ENCODE results near the gene ZC3H14.

The ZC3H14 gene

GRCh38 chr14:88667555-88668273, 104.9 kb downstream of the ZC3H14 start:
- no peak for TF ChIP-seq ZNF274 (IDR thresholded peaks at IDR 0.05; ENCODE audit: low read depth, low read length)
- no peak overlapping the region for H3K4me3 ChIP-seq (ENCODE audit: low read length)

DNA sequence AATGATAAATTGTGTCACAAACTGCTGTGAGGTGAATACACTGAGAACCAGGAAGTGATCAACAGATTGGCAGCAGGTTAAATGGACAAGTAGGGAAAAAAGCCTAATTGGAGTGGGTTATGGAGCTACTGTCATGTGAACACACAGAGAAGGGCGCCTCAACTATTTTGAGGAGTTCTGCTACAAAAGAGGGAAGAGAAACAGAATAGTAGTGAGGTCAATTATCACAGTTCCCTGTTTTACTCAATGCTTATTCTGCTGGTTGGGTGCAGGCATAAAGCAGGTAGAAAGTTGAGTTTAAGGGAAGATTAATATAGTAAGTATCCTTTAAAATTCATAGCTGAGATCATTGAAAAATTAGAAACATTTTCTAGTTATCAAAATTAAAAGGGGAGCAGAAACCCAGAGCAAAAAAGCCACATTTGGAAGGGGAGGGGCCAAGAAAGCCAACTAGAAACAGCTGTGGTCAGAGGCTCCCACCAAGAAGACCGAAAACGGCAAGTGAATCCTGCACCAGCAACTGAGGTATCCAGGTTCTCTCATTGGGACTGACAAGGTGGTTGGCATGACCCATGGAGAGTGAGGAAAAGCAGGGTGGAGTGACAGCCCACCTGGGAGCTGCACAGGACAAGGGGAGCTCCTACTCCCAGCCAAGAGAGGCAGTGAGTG, 105.7 kb downstream of the ZC3H14 start:
- H3K4me3 ChIP-seq (ENCODE audit: low read length), result no peak overlapping the region
- no peak for TF ChIP-seq ZNF274 (IDR thresholded peaks at IDR 0.05; ENCODE audit: low read depth, low read length)

- TF ChIP-seq ZNF274 (IDR thresholded peaks at IDR 0.05; ENCODE audit: low read depth, low read length), result no peak
- no peak overlapping the region for H3K4me3 ChIP-seq (ENCODE audit: low read length)
These were observed 106.5 kb downstream of the ZC3H14 start for GRCh38 chr14:88669346-88669745.
